Measurements from ENCODE around the gene PLEKHA8.

DNA sequence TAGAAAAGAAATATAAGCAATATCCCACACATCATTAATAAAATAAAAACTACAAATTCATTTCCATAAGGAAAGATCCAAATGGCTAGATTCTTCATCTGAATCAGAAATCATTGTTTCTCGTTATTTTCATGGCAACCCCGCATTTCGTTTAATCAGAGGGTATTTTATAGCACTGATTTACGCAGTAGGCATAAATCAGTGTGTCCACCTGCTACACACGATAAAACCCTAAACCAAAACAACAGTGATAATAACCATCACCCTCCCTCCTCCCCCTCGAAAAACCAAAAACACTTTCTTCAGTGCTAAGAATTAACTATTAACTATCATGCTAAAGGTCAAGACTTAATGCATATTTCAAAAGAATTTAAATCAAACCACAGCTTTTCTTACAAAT, 18.2 kb upstream of the PLEKHA8 start:
- TF ChIP-seq, protein P1, sequence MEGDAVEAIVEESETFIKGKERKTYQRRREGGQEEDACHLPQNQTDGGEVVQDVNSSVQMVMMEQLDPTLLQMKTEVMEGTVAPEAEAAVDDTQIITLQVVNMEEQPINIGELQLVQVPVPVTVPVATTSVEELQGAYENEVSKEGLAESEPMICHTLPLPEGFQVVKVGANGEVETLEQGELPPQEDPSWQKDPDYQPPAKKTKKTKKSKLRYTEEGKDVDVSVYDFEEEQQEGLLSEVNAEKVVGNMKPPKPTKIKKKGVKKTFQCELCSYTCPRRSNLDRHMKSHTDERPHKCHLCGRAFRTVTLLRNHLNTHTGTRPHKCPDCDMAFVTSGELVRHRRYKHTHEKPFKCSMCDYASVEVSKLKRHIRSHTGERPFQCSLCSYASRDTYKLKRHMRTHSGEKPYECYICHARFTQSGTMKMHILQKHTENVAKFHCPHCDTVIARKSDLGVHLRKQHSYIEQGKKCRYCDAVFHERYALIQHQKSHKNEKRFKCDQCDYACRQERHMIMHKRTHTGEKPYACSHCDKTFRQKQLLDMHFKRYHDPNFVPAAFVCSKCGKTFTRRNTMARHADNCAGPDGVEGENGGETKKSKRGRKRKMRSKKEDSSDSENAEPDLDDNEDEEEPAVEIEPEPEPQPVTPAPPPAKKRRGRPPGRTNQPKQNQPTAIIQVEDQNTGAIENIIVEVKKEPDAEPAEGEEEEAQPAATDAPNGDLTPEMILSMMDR (IDR thresholded peaks at IDR 0.05) = no peak
- no peak for TF ChIP-seq POLR2A (IDR thresholded peaks at IDR 0.05)

Data from right lobe of liver (tissue), 4 donors.